Raji (cell line): ENCODE data around the gene RFNG.
A peak's percentile ranks its signal among the peaks of the same experiment; 100 is the strongest.

Experiments used
- POLR2A ChIP-seq: IDR thresholded peaks from 2 replicates; pipeline ENCODE4 v1.6.1; 2011; ENCODE audit warnings: low read depth, low read length, control low read depth; ENCODE audit not compliant: insufficient read depth

RFNG gene

DNA sequence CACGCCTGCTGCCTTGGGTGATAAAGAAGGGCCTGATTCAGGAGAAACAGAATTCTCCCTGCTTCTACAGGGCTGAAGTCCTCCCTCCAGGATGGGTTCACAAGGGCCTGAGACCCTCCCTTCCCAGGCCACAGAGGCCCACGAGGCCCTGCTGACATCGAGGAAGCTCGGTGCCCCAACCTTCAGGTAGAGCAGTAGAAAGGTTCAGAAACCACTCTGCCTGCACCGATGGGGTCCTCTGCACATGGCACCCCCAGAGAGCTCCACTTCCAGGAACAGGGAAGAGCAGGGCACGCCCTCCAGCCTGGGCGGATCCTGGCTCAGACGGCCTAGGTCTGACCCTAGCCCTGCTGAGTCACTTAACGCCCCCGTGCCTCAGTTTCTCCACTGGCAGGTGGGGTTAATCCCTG is 29.7 kb downstream of the RFNG start:
- 0 out of 2 replicates have a peak, but pooled peaks have one; percentile 20 for TF ChIP-seq POLR2A

- no peak for TF ChIP-seq POLR2A
These were observed 30.3 kb downstream of the RFNG start for GRCh38 chr17:82021107-82021899.

- TF ChIP-seq POLR2A = no peak
These were observed 31.0 kb downstream of the RFNG start for GRCh38 chr17:82020572-82021106.

GRCh38 chr17:82019690-82020571 is 31.7 kb downstream of the RFNG start:
- TF ChIP-seq POLR2A = no peak

DNA sequence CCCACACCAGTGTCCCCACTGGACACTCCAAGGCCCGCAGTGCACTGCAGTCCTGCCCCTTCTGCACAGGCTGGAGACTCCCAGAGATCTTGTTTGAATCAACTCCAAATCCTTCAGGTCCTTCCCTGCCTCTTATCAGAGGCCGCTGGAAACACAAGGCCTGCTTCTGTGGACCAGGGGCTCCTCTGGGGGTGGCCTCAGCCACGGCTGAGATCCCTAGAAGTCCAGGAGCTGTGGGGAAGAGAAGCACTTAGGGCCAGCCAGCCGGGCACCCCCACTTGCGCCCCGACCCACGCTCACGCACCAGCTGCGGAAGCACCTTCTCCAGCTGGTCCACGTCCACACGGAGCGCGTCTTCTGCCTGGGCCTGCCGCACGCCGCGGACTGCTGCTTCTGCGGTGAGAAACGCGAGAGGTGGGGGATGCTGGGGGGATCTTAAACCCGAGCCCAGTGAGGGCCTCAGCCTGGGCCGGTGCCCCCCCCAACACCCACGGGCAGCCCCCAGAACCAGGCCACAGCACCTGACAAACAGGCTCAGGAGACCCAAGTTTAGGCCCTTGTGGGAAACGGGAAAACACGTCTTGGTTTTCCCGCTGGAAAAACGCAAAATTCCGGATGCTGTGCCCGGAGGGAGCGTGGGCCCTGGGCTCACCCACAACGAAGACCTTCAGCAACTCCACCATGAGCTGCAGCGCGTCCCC is 32.5 kb downstream of the RFNG start:
- no peak for TF ChIP-seq POLR2A

GRCh38 chr17:82018152-82018988 is 33.2 kb downstream of the RFNG start:
- TF ChIP-seq POLR2A = no peak

GRCh38 chr17:82017612-82018151 is 33.9 kb downstream of the RFNG start:
- TF ChIP-seq POLR2A = no peak

DNA sequence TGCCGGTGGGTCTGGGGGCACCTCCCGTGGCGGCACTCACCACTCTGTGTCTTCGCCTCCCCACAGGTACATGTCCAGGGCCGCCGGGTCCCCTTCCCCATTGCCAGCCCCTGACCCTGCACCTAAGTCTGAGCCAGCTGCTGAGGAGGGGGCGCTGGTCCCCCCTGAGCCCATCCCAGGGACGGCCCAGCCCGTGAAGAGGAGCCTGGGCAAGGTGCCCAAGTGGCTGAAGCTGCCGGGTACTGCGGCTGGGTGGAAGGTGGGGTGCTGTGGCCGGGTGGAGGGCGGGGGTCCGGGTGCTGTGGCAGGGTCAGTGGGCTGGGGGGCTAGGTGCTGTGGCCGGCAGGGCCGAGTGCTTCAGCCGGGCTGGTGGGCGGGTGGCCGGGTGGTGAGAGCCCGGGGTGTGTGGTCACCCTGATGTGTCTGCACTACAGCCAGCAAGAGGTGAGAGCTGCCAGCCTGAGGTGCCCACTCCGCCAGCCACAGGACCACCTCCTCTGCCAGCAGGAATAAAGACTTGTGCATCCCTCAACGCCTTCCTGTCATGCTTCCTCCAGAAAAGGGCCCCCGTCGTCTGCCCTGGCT is 34.6 kb downstream of the RFNG start:
- no peak for TF ChIP-seq POLR2A

- no peak for TF ChIP-seq POLR2A
These were observed 35.3 kb downstream of the RFNG start for GRCh38 chr17:82016061-82016874.

DNA sequence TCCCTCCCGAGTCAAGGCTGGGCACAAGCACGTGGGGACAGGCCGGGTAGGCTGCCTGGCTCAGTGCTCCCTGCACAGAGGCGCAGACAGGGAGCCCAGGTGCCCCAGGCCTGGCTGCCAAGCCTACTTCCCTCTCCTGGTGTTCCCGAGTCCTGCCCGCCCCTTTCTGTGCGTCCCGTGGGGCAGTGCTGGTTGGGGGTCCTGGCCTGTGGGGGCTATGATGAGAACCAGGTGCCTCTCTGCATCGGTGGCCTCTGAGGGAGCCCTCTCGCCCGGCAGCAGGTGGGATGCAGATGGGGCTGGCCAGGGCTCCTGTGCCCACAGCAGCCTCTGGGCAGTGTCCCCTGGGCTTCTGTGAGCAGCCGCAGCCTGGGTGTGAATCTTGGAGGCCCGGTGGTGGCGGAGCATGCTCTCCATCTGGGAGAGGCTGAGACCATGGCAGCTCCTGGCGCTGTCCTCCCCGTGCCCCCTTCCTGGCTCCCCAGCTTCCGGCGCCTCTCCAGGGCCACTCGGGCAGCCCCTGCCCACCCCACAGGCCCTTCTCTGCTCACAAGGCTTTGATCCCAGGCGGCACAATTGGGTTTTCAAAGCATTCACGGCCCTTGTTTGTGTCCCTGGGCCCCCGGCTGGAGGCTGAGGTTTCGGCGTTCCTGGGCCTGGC is 36.2 kb downstream of the RFNG start:
- no peak for TF ChIP-seq POLR2A

GRCh38 chr17:82014971-82015310 is 36.7 kb downstream of the RFNG start:
- TF ChIP-seq POLR2A = no peak

- no peak for TF ChIP-seq POLR2A
These were observed 37.2 kb downstream of the RFNG start for GRCh38 chr17:82014432-82014831.
